Measurements from ENCODE around the gene DEPDC4.
"Not testable (repeated sequence)": the region's sequence is repeated elsewhere in the genome, so short reads cannot be mapped to it uniquely, and the experiment has no call there.

The DEPDC4 gene

GRCh38 chr12:100273782-100274181, 6.9 kb upstream of the DEPDC4 start:
- no peak for DNase-seq (ENCODE audit: low read depth)
- no peak for TF ChIP-seq CTCF (conservative IDR thresholded peaks at IDR 0.05; ENCODE audit: low read depth, low read length)
- no peak overlapping the region for H3K4me3 ChIP-seq (ENCODE audit: low read depth, low read length)

DNA sequence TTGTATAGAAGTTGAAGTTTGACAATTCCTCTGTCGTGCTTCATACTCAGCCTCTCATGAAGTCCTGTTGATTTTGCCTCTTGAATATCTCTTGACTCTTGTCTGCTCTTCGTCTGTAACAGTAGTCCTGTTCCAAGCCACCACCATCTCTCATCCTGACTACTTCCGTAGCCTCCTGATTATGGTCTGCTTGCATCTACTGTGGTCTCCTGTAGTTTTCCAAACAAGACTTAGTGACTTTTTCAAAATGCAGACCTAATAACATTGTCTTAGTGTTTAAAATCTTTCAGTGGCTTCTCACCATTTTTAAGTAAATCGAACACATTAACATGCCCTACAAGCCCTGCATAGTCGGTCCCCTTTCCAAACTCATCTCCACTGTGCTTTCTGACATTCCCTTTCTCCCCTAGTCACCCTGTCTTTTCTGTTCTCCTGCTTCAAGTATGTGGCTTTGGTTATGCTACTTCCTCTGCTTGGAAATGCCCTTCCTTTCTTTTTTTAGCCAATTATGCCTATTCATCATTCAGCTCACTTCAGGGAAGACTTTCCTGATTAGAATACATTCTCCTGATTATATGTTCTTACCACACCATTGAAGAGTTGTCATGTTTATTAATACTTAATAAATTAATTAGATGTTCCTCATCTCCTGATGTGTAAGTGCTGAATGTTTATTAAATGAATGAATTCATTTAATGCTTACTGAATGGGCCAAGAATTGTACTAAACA, 2.1 kb upstream of the DEPDC4 start:
- H3K4me3 ChIP-seq (ENCODE audit: low read depth, low read length) = peak overlapping the region; percentile 78
- TF ChIP-seq CTCF (conservative IDR thresholded peaks at IDR 0.05; ENCODE audit: low read depth, low read length) = no peak

GRCh38 chr12:100267603-100268281, 863 bp upstream of the DEPDC4 start:
- no peak for TF ChIP-seq CTCF (conservative IDR thresholded peaks at IDR 0.05; ENCODE audit: low read depth, low read length)
- H3K4me3 ChIP-seq (ENCODE audit: low read depth, low read length) = peak overlapping the region; percentile 78
- peak; percentile 42 for DNase-seq (ENCODE audit: low read depth)

More for the DNA sequence above, 2.1 kb upstream of the DEPDC4 start:
- DNase-seq (ENCODE audit: low read depth) = peak; percentile 16

GRCh38 chr12:100266585-100266834, 369 bp downstream of the DEPDC4 start:
- peak overlapping the region; percentile 78 for H3K4me3 ChIP-seq (ENCODE audit: low read depth, low read length)
- no peak for DNase-seq (ENCODE audit: low read depth)
- TF ChIP-seq CTCF (conservative IDR thresholded peaks at IDR 0.05; ENCODE audit: low read depth, low read length) = no peak

DNA sequence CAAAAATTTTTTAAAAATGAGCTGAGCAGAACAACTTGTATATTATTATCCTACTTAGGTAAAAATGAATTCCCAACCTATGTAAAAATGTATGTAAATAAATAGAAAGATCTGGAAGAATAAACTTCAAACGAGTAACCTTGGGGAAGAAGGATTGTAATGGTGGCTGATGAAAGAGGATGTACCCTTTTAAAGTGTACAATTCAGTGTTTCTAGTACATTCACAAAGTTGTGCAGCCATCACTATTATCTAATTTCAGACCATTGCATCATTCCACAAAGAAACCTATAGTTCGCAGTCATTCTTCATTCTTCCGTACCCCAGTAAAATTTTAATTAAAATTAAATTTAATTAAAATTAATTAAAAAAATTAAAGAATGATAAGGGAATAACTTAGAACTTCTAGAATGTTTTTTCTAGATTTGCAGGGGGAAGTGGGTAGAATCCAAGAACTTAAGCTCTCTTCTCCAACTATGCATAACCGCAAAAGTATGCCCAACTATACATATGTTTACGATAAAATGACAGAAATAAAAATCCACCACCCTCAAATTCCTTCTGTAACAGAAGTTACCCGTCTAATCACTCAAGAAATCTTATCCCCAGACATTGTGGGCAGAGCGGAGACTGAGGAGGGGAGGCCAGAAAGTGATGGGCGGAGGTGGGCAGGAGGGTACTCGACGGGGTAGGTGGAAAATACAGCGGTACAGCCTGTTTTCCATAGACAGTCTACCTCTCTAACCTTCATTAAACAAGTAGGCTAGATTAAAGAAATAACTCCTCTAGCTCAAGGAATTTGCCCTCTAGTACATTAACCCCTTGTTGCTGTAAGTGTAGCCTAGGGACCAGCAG, 921 bp downstream of the DEPDC4 start:
- DNase-seq (ENCODE audit: low read depth) = no peak
- no peak for TF ChIP-seq CTCF (conservative IDR thresholded peaks at IDR 0.05; ENCODE audit: low read depth, low read length)

GRCh38 chr12:100265107-100265506, 1.8 kb downstream of the DEPDC4 start:
- not testable (repeated sequence) for DNase-seq (ENCODE audit: low read depth); H3K4me3 ChIP-seq (ENCODE audit: low read depth, low read length)

More for the DNA sequence above, 921 bp downstream of the DEPDC4 start:
- peak overlapping the region; percentile 78 for H3K4me3 ChIP-seq (ENCODE audit: low read depth, low read length)

DNA sequence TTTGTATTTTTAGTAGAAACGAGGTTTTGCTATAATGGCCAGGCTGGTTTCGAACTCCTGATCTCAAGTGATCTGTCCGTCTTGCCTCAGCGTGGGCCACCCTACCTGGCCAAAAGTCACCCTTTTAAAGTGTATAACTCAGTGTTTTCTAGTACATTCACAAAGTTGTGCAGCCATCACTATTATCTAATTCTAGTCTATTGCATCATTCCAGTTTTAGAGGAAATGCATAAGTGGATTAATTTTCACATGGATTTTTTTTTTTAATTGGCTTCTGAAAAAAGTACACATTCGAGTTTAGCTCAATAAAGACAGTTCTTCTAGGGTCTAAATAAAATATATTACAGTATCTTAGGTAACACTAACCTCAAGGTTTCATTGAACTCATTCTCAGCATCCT, 3.7 kb downstream of the DEPDC4 start:
- no peak overlapping the region for H3K4me3 ChIP-seq (ENCODE audit: low read depth, low read length)
- DNase-seq (ENCODE audit: low read depth) = no peak
- TF ChIP-seq CTCF (conservative IDR thresholded peaks at IDR 0.05; ENCODE audit: low read depth, low read length) = no peak
